NCI-H748 treated with DMSO at 0.1 percent for 48 hours (cell line): Measurements from ENCODE around the gene SYCN.

Source experiments
- DNase-seq: peaks from one replicate; lab custom pipeline; 2025; lab: John Stamatoyannopoulos, UW

SYCN gene

GRCh38 chr19:39194832-39195542 lies 9.1 kb downstream of the SYCN start:
- no peak for DNase-seq

- no peak for DNase-seq
These were observed 10.3 kb downstream of the SYCN start for GRCh38 chr19:39193803-39194202.

- no peak for DNase-seq
These were observed 11.2 kb downstream of the SYCN start for GRCh38 chr19:39192846-39193245.

GRCh38 chr19:39190768-39191167 lies 13.3 kb downstream of the SYCN start:
- no peak for DNase-seq

GRCh38 chr19:39188960-39189359 lies 15.1 kb downstream of the SYCN start:
- DNase-seq: no peak

GRCh38 chr19:39187552-39187943 lies 16.5 kb downstream of the SYCN start:
- DNase-seq: no peak

- no peak for DNase-seq
These were observed 17.7 kb downstream of the SYCN start for GRCh38 chr19:39186391-39186790.

GRCh38 chr19:39183104-39183503 lies 21.0 kb downstream of the SYCN start:
- no peak for DNase-seq

GRCh38 chr19:39182174-39182505 lies 21.9 kb downstream of the SYCN start:
- no peak for DNase-seq

GRCh38 chr19:39181500-39182173 lies 22.4 kb downstream of the SYCN start:
- DNase-seq: no peak

GRCh38 chr19:39180749-39181148 lies 23.3 kb downstream of the SYCN start:
- no peak for DNase-seq

- DNase-seq: no peak
These were observed 24.3 kb downstream of the SYCN start for GRCh38 chr19:39179754-39180153.

GRCh38 chr19:39178296-39179006 lies 25.6 kb downstream of the SYCN start:
- no peak for DNase-seq

- no peak for DNase-seq
These were observed 26.3 kb downstream of the SYCN start for GRCh38 chr19:39177736-39178135.

GRCh38 chr19:39177110-39177699 lies 26.9 kb downstream of the SYCN start:
- no peak for DNase-seq

- DNase-seq: no peak
These were observed 28.5 kb downstream of the SYCN start for GRCh38 chr19:39175564-39175963.

- no peak for DNase-seq
These were observed 29.2 kb downstream of the SYCN start for GRCh38 chr19:39174558-39175544.

- no peak for DNase-seq
These were observed 29.9 kb downstream of the SYCN start for GRCh38 chr19:39174142-39174541.

GRCh38 chr19:39173502-39173991 lies 30.5 kb downstream of the SYCN start:
- no peak for DNase-seq

- DNase-seq: no peak
These were observed 31.2 kb downstream of the SYCN start for GRCh38 chr19:39172700-39173501.
